ENCODE results near the gene IGSF9B.

The IGSF9B gene

DNA sequence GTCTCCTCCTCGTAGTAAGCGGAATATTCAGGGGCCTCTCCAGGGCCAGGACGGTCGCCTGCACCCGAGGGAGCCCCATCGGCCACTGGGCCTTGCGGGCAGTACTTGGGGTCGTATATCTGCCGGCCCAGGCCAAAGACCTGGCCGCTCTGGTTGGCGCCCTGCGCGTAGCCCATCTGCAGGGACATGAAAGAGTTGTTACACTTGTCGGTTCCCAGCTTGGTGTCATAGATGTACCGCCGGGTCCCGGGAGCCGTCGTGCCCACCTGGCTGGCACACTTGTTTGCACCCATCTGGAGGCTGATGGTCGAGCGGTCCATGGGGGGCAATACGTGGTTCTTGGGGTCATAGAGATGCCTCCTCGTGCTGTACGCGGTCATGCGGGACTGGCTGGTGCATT, 92.0 kb downstream of the IGSF9B start:
- Histone ChIP-seq H3K4me3 (ENCODE audit: low read depth in 1 of 2, low read length in 2 of 2) (no peak overlapping the region), H3K27ac (ENCODE audit: low read depth, low read length) (no peak overlapping the region), H3K9me3 (ENCODE audit: low read length) (no peaks in the 10 kb centered on the region)

DNA sequence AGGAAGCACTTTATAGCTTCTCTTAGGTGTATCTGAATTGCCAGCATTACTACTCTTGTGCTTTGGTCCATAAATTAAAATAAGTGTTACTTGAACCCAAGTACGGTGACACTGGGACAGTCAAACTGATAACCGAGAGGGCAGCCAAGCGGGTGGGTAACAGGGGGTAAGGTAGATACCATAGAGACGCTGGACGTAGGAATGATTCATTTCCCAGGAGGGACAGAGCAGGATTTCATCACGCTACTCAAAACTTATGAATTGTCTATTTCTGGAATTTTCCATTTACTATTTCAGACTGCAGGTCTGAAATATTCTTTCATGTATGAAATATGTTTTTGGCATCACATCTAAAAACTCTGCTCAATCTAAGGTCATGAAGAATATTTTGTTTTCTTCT, 96.6 kb downstream of the IGSF9B start:
- Histone ChIP-seq H3K36me3 (ENCODE audit: insufficient read depth, low read length) (no peaks in the 10 kb centered on the region), H3K9me3 (ENCODE audit: low read length) (no peaks in the 10 kb centered on the region), H3K27me3 (ENCODE audit: control insufficient read depth in 1 of 2, insufficient read depth in 2 of 2, low read length in 2 of 2) (no peaks in the 10 kb centered on the region), H3K9ac (ENCODE audit: low read length) (no peak overlapping the region), H3K27ac (ENCODE audit: low read depth, low read length) (no peak overlapping the region), H3K4me3 (ENCODE audit: low read depth in 1 of 2, low read length in 2 of 2) (no peak overlapping the region), H3K4me1 (ENCODE audit: insufficient read depth, low read length) (no peaks in the 10 kb centered on the region)

More for the DNA sequence above, 92.0 kb downstream of the IGSF9B start:
- no peak overlapping the region for H3K9ac ChIP-seq (ENCODE audit: low read length)
- H3K36me3 ChIP-seq (ENCODE audit: insufficient read depth, low read length) = no peaks in the 10 kb centered on the region
- H3K27me3 ChIP-seq (ENCODE audit: control insufficient read depth in 1 of 2, insufficient read depth in 2 of 2, low read length in 2 of 2) = no peaks in the 10 kb centered on the region
- no peaks in the 10 kb centered on the region for H3K4me1 ChIP-seq (ENCODE audit: insufficient read depth, low read length)
